Measurements from ENCODE around the gene DTNBP1. TPM values are rescaled to one million over a fixed set of nuclear protein-coding genes. Genes with fewer than 3 reads are reported as not detected.

DTNBP1 gene
- total RNA-seq, 1 experiment from 2014 or later: 12.8 TPM

DNA sequence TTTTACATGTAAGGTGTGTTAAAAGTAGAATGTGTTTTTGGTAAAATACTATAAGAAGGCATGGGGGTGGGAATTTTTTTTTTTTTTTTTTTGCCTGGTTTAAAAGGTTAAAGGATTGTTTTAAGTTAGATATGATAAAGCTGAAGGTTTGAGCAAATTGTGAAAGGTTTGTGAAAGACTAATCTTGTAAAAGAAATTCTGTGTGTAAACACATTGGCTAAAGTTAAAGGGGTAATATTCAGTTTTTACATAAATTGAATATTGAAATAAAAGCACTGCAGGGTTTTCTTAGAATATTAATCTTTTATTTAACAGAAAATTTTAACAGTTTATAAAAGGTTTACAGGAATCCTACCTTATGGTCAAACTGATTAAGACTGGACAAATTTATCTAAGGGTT is 105.7 kb downstream of the DTNBP1 start:
- no TSS peak for BruUV-seq (replicated peaks)

DNA sequence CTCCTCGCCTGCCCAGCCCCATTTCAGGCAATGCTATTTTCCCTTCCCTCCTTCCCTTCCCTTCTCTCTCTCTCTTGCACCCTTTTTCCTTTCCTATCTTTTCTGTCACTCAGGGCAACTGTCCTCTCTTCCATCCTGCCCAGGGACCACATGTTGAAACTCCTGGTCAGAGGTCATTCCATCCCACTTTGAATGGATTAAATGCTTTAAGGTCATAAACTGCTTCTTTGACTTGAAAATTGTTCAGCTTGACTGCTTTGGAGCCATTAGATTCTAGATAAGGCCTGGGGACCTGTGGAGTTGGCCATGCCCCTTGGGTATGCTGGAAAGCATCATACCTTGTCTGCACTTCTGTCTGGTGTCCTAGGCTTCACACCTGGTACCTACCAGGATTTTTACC is 106.1 kb downstream of the DTNBP1 start:
- no peak for DNase-seq
- H3K36me3 Mint-ChIP-seq (ENCODE audit: insufficient read depth, unreplicated experiment): no peaks in the 10 kb centered on the region
- TF ChIP-seq, protein P1, sequence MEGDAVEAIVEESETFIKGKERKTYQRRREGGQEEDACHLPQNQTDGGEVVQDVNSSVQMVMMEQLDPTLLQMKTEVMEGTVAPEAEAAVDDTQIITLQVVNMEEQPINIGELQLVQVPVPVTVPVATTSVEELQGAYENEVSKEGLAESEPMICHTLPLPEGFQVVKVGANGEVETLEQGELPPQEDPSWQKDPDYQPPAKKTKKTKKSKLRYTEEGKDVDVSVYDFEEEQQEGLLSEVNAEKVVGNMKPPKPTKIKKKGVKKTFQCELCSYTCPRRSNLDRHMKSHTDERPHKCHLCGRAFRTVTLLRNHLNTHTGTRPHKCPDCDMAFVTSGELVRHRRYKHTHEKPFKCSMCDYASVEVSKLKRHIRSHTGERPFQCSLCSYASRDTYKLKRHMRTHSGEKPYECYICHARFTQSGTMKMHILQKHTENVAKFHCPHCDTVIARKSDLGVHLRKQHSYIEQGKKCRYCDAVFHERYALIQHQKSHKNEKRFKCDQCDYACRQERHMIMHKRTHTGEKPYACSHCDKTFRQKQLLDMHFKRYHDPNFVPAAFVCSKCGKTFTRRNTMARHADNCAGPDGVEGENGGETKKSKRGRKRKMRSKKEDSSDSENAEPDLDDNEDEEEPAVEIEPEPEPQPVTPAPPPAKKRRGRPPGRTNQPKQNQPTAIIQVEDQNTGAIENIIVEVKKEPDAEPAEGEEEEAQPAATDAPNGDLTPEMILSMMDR (IDR thresholded peaks at IDR 0.05; ENCODE audit: unreplicated experiment): no peak
- intact Hi-C loops (cut with micrococcal nuclease; ENCODE audit: unreplicated experiment): no loop called here
- H3K27me3 Mint-ChIP-seq (ENCODE audit: unreplicated experiment): no peaks in the 10 kb centered on the region
- BruUV-seq (replicated peaks): no TSS peak
- no peaks in the 10 kb centered on the region for H3K9me3 Mint-ChIP-seq (ENCODE audit: low read depth, unreplicated experiment)
- H3K27ac Mint-ChIP-seq (ENCODE audit: unreplicated experiment): no peak overlapping the region
- H3K4me1 Mint-ChIP-seq (ENCODE audit: low read depth, unreplicated experiment): no peaks in the 10 kb centered on the region
- H3K4me3 Mint-ChIP-seq (ENCODE audit: low read depth, unreplicated experiment): no peak overlapping the region
- CTCF ChIA-PET: interaction anchor here (0.7 kb wide), 3 partner anchors 12 to 1020 kb away, joined by 3 to 5 read pairs (median 5); no protein-coding TSS in a partner anchor

More for the DNA sequence above, 105.7 kb downstream of the DTNBP1 start:
- Mint-ChIP-seq H3K27me3 (ENCODE audit: unreplicated experiment) (no peaks in the 10 kb centered on the region), H3K4me1 (ENCODE audit: low read depth, unreplicated experiment) (no peaks in the 10 kb centered on the region), H3K4me3 (ENCODE audit: low read depth, unreplicated experiment) (no peak overlapping the region), H3K36me3 (ENCODE audit: insufficient read depth, unreplicated experiment) (no peaks in the 10 kb centered on the region), H3K27ac (ENCODE audit: unreplicated experiment) (no peak overlapping the region), H3K9me3 (ENCODE audit: low read depth, unreplicated experiment) (no peaks in the 10 kb centered on the region)
- intact Hi-C loops (cut with micrococcal nuclease; ENCODE audit: unreplicated experiment): no loop called here
- DNase-seq: no peak
- TF ChIP-seq, protein P1 (IDR thresholded peaks at IDR 0.05; ENCODE audit: unreplicated experiment): no peak
- CTCF ChIA-PET: interaction anchor here (0.7 kb wide), 2 partner anchors 13 to 1020 kb away, joined by 3 to 5 read pairs; no protein-coding TSS in a partner anchor

DNA sequence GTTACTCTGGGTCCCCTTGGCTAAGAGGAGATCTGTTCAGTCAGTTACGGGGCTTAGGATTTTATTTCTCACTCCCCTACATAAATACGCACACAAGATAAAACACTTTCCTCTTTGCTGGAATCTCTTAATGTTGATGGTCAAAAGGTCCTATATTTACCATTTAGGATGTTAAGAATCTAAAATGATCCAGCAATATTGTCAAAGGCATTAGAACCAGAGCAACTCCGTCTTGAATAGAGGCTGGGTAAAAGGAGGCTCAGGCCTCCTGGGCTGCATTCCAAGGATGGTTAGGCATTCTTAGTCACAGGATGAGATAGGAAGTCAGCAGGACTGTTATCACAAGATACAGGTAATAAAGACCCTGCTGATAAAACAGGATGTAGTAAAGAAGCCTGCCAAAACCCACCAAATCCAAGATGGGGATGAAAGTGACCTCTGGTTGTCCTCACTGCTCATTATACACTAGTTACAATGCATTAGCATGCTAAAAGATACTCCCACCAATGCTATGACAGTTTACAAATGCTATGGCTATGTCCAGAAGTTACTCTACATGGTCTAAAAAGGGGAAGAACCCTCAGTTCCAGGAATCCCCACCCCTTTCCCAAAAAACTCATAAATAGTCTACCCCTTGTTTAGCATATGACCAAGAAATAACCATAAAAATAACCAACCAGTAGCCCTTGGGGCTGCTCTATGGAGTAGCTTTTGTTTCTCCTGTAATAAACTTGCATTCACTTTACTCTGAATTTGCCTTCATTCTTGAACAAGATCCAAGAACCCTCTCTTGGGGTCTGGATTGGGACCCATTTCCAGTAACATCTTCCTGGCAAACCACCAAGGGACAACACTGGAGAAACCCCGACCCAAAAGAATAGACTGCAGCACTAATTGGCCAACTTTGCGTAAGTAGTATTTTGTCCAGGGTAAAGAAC is 107.5 kb downstream of the DTNBP1 start:
- no peaks in the 10 kb centered on the region for H3K36me3 Mint-ChIP-seq (ENCODE audit: insufficient read depth, unreplicated experiment)
- CTCF ChIA-PET: no interaction called here
- H3K4me1 Mint-ChIP-seq (ENCODE audit: low read depth, unreplicated experiment): no peaks in the 10 kb centered on the region
- intact Hi-C loops (cut with micrococcal nuclease; ENCODE audit: unreplicated experiment): no loop called here
- no peaks in the 10 kb centered on the region for H3K27me3 Mint-ChIP-seq (ENCODE audit: unreplicated experiment)
- DNase-seq: no peak
- H3K9me3 Mint-ChIP-seq (ENCODE audit: low read depth, unreplicated experiment): no peaks in the 10 kb centered on the region
- BruUV-seq (replicated peaks): no TSS peak
- H3K27ac Mint-ChIP-seq (ENCODE audit: unreplicated experiment): no peak overlapping the region
- no peak overlapping the region for H3K4me3 Mint-ChIP-seq (ENCODE audit: low read depth, unreplicated experiment)
- TF ChIP-seq, protein P1 (IDR thresholded peaks at IDR 0.05; ENCODE audit: unreplicated experiment): no peak

DNA sequence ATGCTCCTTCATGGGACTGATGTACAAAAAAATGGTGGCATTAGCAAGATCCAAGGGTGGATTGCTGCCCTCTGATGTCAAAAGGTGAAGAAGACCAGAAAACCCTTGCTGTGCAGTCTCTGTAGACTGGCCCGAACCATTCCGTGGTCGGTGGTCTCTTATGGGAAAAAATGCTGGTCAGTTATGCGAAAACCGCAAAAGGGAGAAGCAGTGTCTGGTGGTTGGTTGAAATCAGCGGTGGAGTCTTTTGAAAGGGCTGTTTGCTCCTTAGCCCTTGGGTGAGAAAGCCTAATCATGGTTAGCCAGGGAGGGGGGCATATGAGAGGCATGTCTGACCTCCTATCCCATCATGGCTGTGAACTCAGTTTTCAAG is 108.1 kb downstream of the DTNBP1 start:
- intact Hi-C loops (cut with micrococcal nuclease; ENCODE audit: unreplicated experiment): no loop called here
- Mint-ChIP-seq H3K4me1 (ENCODE audit: low read depth, unreplicated experiment) (no peaks in the 10 kb centered on the region), H3K36me3 (ENCODE audit: insufficient read depth, unreplicated experiment) (no peaks in the 10 kb centered on the region), H3K9me3 (ENCODE audit: low read depth, unreplicated experiment) (no peaks in the 10 kb centered on the region), H3K27me3 (ENCODE audit: unreplicated experiment) (no peaks in the 10 kb centered on the region), H3K27ac (ENCODE audit: unreplicated experiment) (no peak overlapping the region), H3K4me3 (ENCODE audit: low read depth, unreplicated experiment) (no peak overlapping the region)
- no TSS peak for BruUV-seq (replicated peaks)
- DNase-seq: no peak
- TF ChIP-seq, protein P1 (IDR thresholded peaks at IDR 0.05; ENCODE audit: unreplicated experiment): no peak
- CTCF ChIA-PET: no interaction called here
